HG03520 (cell line): ENCODE results near the gene SYCN.

Experiments used
- ATAC-seq: cut with Tn5 transposase; IDR thresholded peaks from one replicate; pipeline ENCODE4 v1.9.1; 2021; ENCODE audit warnings: mild to moderate bottlenecking, moderate library complexity; ENCODE audit not compliant: unreplicated experiment

Gene SYCN

DNA sequence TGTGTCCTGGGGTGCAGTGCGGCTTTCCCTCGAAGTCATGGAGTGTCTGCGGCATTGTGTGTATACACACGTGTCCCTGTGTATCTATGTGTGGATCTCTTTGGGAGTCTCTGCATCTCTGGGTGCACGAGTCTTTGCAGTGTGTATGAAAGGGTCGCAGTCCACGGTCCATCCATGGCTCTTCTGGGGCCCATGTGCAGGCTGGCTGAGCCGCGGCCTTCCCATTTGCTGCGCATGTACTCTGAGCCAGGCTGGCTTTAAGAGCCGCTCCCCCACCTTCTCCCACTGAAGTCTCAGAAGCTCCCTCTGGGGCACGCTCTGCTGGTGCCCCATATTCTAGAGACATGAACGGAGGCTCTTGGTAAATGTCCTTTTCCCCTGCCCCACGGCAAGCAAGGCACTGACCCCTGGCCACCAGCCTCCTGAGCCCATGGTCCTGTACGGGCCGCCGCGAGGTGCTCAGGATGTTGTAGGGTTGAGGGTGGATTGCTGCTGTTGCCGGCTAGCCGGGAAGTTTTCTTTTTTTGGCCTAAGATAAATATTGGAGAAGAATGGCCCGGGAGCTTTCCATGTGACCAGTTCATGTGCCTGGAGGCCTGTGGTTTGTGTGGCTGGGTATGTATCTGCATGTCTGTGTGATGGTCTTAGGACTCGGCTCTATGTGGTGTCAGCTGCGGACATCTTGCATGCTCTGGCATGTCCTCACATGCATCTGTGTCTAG is 46.6 kb downstream of the SYCN start:
- no peak for ATAC-seq

- no peak for ATAC-seq
Observed at GRCh38 chr19:39156326-39157230, 47.5 kb downstream of the SYCN start.

DNA sequence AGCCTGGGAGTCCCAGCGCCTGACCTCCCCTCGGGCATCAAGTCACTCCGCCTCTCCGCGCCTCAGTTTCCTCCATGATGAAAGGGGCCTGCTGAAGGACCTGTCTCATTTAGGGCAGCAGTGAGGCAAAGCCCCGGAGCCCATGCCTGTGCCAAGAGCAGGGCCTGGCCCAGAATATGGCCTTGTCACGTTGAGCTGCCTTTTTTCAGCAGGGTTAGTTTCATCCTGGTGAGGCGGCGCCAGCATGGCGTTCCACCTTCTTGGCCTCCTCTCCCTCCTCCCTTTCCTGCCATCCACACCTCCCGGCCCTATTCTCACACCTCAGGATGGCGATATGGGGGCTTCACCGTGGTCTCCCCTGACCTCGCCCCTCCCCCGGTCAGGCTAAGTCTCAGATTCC is 48.3 kb downstream of the SYCN start:
- ATAC-seq = no peak

GRCh38 chr19:39155114-39155700 is 48.9 kb downstream of the SYCN start:
- no peak for ATAC-seq

- ATAC-seq = no peak
Observed at GRCh38 chr19:39154629-39155100, 49.4 kb downstream of the SYCN start.

DNA sequence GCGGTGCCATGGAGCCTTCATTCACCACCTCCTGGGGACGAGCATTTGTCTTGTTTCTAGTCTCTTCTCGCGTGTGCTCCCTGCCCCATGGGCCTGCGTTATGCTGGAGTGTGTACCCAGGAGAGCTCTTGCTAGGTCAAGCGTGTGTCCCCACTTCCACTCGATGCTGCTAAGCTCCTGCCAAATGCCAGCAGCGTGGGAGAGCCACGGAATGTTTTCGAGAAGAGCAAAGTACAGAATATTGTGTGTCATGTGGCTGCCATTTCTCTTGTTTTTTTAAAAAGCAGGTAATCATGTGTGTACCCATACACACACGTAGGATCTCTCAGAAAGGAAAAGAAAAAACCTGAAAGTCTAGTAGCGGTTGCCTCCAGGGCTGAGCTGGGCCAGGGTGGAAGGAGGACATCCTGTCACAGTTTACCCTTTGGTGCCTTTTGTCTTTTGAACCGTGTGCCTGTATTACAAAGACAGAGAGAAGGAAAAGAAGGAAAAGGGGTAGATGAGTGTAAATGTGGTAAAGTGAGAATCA is 49.9 kb downstream of the SYCN start:
- no peak for ATAC-seq
